Right forelimb (tissue), 1 donor: Measurements from ENCODE around the gene SIL1.

ENCODE experiments used
- DNase-seq: peaks from one replicate; pipeline ENCODE4 v3.0.0-alpha.2; 2018

Gene SIL1

DNA sequence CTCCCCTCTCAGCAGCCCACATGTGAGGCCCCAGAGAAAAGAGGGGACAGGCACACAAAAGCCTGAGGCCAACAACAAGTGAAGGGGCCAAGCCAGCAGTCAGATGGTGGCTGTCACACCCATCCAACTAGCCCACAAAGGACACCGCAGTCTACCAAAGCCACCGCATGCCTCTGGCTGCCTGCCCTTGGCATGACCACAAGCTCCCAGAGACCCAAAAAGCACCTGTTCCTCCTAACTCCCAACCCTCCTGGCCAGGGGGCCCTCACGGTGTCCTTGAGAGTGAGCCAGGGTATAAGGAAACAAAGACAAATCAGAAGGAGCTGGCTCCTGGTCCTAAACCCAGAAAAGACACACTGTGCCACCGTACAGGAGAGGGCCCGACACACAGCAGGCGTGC lies 245.2 kb downstream of the SIL1 start:
- no peak for DNase-seq

DNA sequence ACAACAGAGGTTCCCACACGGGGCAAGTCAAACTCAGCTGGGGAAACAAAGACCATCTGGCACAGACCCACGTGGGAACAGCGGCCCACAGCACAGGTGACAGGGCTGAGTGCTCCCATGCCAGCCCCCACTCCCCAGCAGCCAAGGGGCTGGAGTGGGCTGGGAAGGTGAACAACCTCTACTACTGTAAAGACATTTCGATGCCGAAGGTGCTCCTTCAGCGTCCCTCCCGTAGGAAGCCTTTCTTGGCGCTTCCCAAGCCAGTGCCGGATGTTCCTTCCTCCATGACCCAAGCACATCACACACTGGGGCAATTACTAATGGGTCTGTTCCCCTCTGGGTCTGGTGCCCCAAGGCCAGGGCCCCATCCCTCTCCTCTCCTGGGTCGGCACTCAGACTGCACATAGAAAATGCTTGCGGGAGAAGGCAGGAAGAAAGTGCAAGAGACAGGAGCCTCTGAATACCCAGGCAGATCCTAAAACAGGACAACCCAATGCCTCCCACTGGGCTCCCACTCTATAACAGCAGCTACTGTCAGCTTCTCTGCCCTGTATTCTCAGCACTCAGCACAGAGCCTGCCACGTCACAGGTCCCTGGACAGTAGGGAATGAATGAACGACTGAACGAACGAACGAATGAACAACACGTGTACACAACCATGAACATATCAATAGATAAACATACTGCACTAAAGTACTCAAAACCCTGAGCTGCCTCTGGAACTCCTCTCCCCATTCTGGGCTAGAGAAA lies 246.0 kb downstream of the SIL1 start:
- no peak for DNase-seq

DNA sequence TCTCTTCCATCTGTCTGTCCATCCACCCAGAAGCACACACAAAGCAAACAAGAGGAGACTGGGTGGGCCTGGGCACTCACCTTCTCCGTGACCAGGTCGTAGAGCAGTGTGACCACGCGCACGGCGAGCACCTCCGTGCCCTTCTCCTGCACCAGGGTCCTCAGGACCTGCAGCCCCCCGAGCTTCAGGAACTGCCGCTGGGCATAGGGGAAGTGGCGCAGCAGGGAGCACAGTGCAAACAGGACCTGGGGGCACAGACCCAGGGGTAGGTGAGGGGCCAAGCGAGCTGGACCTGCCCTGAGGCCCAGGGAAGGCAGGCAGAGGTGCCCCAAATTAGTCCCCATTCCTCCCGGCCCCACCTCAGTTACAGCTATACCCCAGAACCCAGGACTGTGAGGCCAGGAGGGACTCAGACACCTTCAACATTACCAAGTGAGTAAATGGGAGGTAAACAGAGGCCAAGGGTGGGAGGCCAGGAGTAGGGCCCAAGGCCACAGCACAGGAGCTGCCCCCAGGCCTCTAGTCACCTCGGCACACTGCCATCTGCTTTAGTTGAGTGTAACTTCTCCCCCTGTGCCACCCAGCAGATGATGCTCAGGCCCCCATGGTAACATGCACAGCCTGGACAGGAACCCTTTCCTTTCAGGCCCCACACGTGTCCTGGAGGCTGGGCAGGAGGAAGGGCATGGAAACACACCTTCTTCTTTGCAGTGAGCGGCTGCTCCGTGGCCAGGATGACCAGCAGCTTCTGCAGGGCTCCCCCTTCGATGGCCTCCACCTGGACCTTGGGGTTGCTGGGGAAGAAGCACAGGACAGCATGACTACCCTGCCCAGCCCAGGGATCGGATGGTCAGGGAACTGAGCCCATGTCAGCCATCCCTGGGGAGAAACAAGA lies 246.8 kb downstream of the SIL1 start:
- no peak for DNase-seq

DNA sequence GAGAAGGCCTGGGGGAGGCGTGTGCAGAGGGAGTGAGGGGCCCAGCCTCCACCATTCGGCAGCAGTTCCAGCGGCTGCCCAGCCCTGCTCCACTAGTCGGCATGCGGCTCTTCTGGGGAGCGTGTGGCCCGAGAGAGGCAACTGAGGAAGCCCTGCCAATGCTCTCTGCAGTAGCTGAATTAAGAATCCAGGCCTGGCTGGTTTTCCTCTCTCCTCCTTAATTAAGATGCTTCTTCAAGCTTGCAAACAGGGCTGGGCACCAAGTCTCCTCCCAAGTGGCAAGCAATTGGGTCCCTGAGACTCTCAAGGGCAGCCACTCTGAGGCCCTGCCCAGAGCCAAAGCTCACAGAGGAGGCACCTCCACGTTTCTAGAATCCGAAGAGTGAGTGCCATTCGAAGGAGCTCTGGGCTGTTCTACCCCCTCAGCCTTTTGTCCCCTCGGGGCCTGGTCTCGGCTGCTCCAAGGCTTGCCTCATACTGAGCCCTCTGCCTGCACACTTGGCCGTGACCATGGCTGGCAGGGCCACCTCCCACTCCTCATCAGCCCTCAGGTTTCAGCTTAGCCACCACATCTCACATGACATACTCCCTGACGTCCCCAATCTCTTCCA lies 247.6 kb downstream of the SIL1 start:
- no peak for DNase-seq

DNA sequence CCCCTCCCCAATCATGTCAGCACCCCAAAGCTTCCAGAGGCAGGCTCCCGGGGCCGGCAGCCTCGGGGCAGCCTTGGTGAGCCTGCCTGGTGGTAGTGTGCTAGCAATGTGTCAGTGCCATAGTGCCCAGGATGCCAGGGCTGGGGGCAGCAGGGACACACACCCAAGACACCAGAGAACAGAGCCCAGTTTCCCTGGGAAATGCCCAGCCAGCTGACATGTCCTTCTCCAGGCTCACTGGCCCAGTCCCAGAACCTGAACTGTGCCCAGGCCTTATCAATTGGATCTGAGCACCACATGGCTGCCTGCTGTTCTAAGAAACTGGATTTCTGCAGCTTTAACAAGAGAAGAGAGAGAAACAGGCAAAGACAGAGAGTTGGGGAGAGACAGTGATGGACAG lies 248.2 kb downstream of the SIL1 start:
- DNase-seq, result no peak

DNA sequence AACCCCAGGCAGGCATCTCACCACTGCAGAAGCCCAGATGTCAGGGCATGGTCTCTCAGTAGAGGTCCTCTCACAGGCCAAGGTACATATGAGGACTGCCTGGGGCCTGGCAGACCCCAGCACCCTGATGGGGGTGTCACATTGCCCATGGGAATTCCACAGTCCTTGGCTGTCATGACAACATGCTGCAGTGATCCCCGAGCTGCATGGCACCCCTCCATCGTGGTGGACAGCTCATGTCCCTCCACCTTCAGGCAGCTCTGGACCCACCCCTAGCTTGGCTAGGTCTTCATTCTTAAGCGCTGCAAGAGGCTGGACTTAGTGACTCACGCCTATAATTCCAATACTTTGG lies 249.0 kb downstream of the SIL1 start:
- no peak for DNase-seq

DNA sequence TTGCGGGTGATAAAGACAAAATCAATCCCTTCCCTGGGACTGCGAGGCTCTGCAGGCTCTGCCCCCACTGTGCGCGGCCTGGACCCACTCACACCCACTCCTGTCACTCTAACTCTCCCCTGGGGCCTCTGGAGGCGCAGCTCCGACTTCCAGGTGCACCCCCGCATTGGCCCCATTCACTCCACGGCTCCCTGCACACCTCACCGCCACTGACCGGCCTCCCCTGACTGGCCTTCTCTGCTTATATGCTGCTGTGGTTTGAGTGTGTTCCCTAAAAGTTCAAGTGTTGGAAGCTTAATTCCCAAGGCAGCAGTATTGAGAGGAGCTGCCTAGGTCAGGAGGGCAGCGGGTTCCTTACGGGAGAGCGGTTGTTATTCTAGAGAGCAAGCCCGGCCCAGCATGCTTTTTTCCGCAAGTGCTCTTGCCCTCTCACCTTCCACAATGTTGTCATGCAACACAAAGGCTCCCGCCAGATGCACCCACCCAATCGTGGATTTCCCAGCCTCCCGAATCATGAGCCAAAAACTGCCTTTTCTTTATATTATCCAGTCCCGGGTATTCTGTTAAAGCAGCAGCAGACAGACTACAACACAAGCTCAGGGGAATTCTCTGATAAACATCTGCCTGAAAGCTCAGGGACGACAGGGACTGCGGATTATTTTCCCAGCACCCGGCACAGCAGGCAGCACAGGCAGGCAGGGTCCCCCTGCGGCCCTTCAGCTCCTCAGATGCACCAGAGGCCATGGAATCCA lies 249.5 kb downstream of the SIL1 start:
- no peak for DNase-seq

DNA sequence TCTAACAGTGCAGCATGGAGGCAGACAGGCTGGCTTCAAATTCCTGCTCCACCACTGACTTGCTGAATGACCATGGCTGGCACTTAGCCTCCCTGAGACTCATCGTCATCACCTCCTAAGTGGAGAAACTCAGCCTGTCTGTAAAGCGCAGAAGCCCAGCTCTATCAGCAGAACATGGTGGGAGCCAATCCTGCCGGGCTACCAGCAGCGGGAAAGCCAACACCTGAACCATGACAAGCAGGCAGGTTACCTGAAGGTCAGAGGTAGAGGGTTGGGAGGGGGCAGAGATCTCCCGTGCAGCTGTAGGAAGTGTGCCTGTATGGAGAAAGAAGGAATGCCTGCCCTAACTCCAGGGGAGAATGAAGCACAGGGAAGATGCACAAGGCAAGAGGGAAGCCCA lies 250.4 kb downstream of the SIL1 start:
- no peak for DNase-seq

DNA sequence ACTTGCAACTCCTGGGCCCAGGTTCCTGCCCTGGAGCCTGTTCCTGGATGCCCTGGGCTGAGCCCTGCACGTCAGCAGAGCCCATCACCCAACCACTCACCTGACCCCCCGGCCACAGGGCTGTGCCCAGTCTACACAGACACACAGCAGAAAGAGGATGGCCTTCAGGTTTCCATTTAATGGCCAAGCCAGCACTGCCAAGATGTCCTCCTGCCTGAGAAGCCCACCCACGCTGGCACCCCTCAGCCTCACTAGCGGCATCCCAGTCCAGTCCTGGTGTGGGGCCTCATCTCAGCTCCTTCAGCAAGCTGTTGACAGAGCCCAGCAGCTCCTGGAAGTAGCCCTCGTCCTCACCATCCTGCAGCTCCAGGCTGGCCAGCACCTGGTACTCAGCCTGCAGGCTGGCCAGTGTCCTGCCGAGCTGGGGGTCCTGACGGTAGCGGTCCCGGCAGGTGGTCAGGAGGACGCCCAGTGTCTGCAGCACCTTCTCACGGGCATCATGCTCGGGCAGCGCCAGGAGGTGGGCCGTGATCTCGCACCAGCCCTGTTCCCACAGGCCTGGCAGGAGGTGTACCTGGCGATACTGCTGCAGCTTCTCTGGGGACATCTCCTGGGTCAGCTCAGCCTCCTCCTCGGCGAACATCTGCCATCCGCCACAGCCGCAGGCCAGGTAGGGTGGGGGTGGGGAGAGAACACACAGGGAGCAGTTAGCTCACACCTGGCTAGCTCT lies 251.2 kb downstream of the SIL1 start:
- DNase-seq, result no peak

DNA sequence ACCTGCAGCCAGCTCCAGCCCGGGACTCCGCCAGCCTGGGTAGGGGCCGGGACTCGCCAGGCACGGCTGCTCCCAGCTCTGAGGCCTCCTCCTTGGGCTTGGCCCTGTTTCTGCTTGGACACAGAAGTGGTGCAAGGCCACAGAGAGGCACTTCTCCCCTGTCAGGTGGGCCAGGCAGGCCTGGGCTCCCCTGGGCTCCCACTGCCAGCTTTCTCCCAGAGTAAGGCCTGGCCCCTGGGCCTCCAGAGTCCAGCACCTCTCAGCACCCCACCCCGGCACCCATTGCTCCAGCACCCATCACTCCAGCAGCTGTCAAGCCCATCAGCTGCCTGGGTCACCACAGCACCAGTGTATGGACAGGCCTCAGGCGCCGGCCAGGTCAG lies 251.9 kb downstream of the SIL1 start:
- no peak for DNase-seq

DNA sequence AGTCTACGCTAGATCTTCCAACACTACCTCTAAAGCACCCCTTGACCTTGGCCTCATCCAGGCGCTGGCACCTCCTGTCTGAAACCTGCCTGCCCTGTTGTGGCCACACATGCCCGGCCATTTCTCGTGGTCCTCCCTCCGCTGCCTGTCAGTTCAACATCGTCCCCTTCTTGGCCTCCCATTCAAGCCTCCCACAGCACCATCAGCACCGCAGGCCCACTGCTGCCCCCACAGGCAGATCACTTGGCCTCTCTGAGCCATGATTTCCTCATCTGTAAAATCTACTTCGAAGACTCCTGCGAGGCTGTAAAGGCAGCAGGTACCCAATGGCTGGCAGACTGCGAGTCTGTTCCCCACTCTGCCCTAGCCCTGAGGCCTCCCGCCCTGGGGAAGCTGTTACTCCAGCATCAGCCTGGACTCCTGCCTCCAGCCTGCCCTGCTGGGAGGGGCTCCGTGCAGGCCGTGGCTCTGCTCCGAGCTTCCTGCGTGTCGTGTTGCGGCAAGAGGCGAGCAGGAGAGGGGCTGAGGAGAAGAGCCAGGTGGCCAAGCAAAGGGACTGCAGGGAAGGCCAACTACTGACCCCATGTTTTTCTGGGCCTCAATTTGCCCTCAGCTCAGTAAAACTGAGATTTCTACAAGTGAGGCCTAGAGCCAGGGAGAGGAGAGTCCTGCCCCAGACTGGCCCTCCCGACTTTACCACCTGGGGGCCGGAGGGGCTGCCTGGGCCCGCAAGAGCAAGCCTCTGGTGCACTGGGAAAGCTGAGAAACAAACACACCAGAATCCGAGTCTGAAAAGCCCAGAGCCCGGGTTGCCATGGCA lies 252.5 kb downstream of the SIL1 start:
- no peak for DNase-seq

DNA sequence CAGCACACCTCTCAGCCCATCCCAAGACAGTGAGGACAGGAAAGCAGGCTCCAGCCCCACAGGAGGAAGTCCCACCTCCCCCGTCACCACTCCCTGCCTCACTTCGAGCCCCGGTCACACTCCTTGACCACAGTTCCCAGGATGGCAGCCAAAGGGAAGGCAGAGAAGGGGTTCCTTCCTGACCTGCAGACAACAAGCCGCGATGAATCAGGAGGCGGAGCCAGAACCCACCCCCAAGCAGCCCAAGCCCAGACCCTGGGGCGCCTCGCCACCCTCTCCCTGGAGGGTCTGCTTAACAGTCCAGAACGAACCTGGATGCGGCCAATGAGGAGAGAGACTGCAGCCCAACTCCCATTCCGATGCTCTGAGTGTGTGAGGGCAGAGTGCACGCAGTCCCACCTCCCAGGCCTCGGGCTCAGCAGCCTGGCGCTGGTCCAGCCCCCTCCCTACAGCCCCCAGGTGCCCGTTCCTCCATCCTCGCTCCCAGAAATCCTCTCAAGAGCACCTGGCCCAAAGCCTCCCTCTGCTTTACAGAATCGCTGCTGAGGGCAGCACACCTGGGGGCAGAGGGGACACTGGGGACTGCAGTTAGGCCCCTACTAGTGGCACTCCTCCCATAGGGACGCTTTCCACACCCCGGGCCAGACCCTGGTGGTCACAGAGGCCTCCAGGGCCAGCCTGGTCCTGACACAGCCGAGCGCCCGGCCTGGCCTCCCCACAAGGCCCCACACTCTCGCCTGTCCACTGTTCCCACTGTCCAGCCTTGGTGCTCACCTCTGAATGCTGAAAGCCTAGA lies 253.4 kb downstream of the SIL1 start:
- no peak for DNase-seq

DNA sequence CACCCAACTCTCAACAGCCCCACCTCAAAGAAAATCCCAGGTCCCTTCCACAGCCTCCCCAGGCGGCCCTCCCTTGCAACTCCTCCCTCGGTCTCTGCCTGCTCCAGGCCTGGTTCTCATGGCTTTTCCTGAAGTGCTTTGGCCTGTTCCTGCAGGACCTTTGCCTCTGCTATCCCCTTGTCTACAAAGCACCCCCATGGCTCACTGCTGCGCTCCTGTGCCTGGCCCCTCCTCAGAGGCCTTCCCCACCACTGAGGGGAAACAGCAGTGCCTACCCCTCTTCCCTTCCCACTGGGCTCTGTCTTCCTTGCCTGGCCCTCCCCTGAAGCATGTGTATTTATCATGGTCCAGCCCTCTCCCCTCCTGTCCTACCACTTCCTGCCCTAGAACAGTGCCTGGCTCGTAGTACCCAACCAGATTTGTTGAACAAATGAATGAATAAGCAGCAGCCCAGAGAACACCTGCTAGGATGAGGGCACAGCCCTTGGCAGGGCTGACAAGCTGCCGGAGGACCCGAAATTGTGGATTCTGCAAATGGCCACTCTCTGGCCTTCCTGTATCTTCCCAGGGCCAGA lies 254.5 kb downstream of the SIL1 start:
- no peak for DNase-seq

DNA sequence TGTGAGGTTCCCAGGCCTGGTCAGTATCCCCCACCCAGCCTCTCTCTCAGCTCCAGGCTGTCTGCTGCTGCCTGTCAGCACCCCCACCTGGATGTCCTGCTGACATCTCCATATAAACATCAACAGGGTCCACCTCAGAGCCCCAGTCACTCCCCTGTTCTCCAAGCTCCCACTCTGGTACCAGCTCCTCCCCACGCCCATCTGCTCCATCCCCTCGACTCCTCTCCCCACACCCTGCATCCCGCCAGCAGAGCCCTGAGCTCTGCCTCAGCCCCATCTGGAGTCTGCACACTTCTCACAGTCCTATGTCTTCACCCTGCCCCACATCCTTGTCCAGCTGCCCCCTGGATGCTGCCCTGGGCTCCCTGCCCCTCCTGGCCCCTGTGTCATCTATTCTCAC lies 255.3 kb downstream of the SIL1 start:
- no peak for DNase-seq

DNA sequence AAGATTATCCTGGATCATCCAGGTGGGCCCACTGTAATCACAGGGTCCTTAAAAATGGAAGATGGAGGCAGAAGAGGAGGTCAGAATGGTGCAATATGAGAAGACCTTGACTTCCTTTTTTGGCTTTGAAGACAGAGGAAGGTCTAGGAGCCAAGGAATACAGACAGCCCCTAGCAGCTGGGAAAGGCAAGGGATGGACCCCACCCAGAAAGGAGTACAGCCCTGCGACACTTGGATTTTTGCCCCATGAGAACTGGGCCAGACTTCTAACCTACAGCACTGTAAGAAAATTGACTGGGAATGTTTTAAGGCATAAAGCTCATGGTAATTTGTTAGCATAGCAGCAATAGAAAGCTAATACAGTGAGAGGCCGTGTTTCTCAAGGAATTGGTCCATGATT lies 256.1 kb downstream of the SIL1 start:
- DNase-seq, result no peak

DNA sequence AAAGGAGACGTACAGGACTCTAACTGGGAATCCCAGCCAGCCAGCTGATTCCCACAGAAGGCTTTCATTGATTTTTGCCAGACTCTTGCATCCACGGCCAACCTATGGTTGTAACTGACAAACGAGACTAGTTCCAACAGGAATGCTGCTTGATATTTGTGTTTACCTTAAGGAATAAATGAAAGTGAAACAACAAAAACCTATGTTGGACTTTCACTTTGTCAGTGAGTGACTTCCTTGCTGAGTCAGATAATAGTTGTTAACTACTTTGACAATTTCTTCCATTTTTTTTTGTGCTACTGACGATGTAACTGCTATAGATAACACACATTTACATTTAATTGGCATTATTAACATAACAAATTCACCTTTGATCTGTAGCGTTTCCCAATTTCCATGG lies 259.6 kb downstream of the SIL1 start:
- DNase-seq, result no peak

DNA sequence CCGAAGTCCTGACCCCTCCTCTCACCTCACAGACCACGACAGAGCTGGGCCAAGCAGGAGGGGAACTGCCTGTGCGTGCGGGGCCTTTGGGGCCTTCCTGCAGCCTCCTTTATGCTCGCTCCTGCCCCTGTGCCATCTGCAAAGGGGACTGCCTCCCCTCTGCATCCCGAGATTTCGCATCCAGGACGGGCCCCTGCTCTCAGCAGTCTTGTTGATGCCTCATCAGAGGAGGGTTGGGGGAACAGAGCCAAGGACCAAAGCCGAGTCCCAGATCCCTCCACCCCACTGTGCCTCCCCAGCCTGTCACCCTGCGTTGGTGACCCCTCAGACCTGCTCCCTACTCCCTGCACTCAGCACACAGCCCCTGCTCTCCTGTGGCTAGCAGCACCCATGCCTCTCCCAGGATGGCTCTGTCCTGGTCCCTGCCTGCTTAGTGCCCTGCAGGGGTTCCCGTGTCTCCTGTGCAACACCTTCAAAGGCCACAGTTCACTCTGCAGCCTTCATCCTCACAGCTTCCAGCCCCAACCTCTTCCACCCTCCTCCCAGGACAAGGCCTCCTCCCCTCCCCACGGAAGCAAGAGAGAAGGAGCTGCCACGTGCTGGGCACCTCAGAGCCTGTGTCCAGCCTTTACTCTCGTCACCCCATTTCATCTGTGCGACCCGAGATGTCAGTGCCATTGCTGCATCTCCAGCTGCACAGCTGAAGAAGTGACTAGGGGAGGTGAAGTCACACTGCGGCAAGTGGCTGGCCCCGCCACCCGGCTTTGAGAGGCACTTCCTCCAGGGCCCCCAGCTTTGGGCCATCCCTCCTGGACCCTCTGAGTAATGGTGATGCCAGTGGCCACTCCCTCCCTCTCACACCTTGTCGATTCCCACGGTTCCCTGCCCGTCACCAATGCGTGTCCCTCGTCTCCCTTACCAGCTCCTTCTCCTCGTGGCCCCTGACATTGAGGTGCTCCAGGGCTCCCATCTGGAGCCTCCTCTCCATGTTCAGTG lies 260.5 kb downstream of the SIL1 start:
- no peak for DNase-seq

DNA sequence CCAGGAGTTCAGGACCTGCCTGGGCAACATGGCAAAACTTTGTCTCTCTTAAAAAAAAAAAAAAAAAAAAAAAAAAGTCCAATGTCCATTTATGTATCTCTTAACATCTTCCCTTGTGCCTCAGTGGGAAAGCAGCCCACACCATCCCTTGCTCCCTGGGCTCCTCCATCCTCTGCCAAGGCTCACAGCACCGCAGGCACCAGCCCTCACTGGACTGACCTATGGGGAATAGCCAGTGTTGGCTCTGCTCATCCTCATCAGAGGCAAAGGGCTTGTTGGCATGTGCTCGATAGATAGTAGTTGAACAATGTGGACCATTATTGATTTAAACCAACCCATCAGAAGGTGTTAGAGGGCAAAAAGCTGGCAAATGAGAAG lies 261.2 kb downstream of the SIL1 start:
- DNase-seq, result no peak
